Activated T-cell treated with anti-CD3 and anti-CD28 coated beads, Interleukin-2, amount 50 U/mL, for 4 hours (primary cell): ENCODE results near the gene CLDN4. TPM values are rescaled to one million over a fixed set of nuclear protein-coding genes. Genes with fewer than 3 reads are reported as not detected.

Source experiments
- ATAC-seq, 2 donors: fragments of 200-7000 bp; cut with Tn5 transposase; one replicate each; pipeline ENCODE4 v1.10.0; 2021
- DNase-seq: peaks from one replicate; pipeline ENCODE4 v3.0.0-alpha.2; 2020
- H3K27me3 Mint-ChIP-seq: one replicate; pipeline ENCODE4 v1.8.0; 2021; ENCODE audit warnings: low read depth, mixed read lengths
- H3K36me3 Mint-ChIP-seq: one replicate; pipeline ENCODE4 v1.8.0; 2022; ENCODE audit warnings: mixed read lengths; ENCODE audit not compliant: insufficient read depth
- H3K4me1 Mint-ChIP-seq: one replicate; pipeline ENCODE4 v1.8.0; 2021; ENCODE audit warnings: low read depth, mixed read lengths
- H3K4me3 Mint-ChIP-seq: one replicate; pipeline ENCODE4 v1.8.0; 2021; ENCODE audit warnings: mild to moderate bottlenecking, moderate library complexity, mixed read lengths
- H3K9me3 Mint-ChIP-seq: one replicate; pipeline ENCODE4 v1.8.0; 2021; ENCODE audit warnings: mixed read lengths
- total RNA-seq, 3 donors: library from RNA; stranded (reverse); gene quantifications; one replicate each; pipeline ENCODE4 v1.2.1, GENCODE V29; 2021

CLDN4 gene
- total RNA-seq, 3 donors from 2014 or later: 0.24 to 0.56 (median 0.32) TPM

- no peaks in the 10 kb centered on the region for H3K9me3 Mint-ChIP-seq
- no peak for DNase-seq
- peaks cover 4% of the 10 kb centered on the region for H3K27me3 Mint-ChIP-seq
- no peaks in the 10 kb centered on the region for H3K4me1 Mint-ChIP-seq
- no peak overlapping the region for H3K4me3 Mint-ChIP-seq
- ATAC-seq: no peak
- H3K36me3 Mint-ChIP-seq: no peaks in the 10 kb centered on the region
Observed at GRCh38 chr7:73865738-73866445, 35.1 kb downstream of the CLDN4 start.

- ATAC-seq (no peak), DNase-seq (no peak)
- H3K36me3 Mint-ChIP-seq: no peaks in the 10 kb centered on the region
- H3K4me3 Mint-ChIP-seq: no peak overlapping the region
- no peaks in the 10 kb centered on the region for H3K4me1 Mint-ChIP-seq
- no peaks in the 10 kb centered on the region for H3K9me3 Mint-ChIP-seq
- H3K27me3 Mint-ChIP-seq: peaks cover 3% of the 10 kb centered on the region
Observed at GRCh38 chr7:73866446-73866767, 35.6 kb downstream of the CLDN4 start.

- H3K9me3 Mint-ChIP-seq: no peaks in the 10 kb centered on the region
- H3K4me1 Mint-ChIP-seq: no peaks in the 10 kb centered on the region
- H3K27me3 Mint-ChIP-seq: no peaks in the 10 kb centered on the region
- no peak overlapping the region for H3K4me3 Mint-ChIP-seq
- DNase-seq (no peak), ATAC-seq (no peak)
- no peaks in the 10 kb centered on the region for H3K36me3 Mint-ChIP-seq
Observed at GRCh38 chr7:73869011-73869798, 38.4 kb downstream of the CLDN4 start.

- H3K27me3 Mint-ChIP-seq: no peaks in the 10 kb centered on the region
- ATAC-seq (no peak), DNase-seq (no peak)
- H3K36me3 Mint-ChIP-seq: no peaks in the 10 kb centered on the region
- H3K9me3 Mint-ChIP-seq: no peaks in the 10 kb centered on the region
- H3K4me3 Mint-ChIP-seq: no peak overlapping the region
- H3K4me1 Mint-ChIP-seq: no peaks in the 10 kb centered on the region
Observed at GRCh38 chr7:73870041-73870492, 39.3 kb downstream of the CLDN4 start.

- H3K27me3 Mint-ChIP-seq: no peaks in the 10 kb centered on the region
- H3K4me1 Mint-ChIP-seq: no peaks in the 10 kb centered on the region
- H3K9me3 Mint-ChIP-seq: no peaks in the 10 kb centered on the region
- no peak for DNase-seq
- no peak overlapping the region for H3K4me3 Mint-ChIP-seq
- ATAC-seq: no peak
- no peaks in the 10 kb centered on the region for H3K36me3 Mint-ChIP-seq
Observed at GRCh38 chr7:73871163-73872011, 40.6 kb downstream of the CLDN4 start.

GRCh38 chr7:73872056-73872908 is 41.5 kb downstream of the CLDN4 start:
- Mint-ChIP-seq H3K4me3 (no peak overlapping the region), H3K4me1 (no peaks in the 10 kb centered on the region), H3K27me3 (no peaks in the 10 kb centered on the region), H3K36me3 (no peaks in the 10 kb centered on the region), H3K9me3 (no peaks in the 10 kb centered on the region)
- ATAC-seq (no peak), DNase-seq (no peak)

- no peak for ATAC-seq
- Mint-ChIP-seq H3K4me1 (no peaks in the 10 kb centered on the region), H3K27me3 (peaks cover 8% of the 10 kb centered on the region), H3K4me3 (no peak overlapping the region), H3K9me3 (no peaks in the 10 kb centered on the region), H3K36me3 (no peaks in the 10 kb centered on the region)
- no peak for DNase-seq
Observed at GRCh38 chr7:73876361-73876760, 45.6 kb downstream of the CLDN4 start.

- Mint-ChIP-seq H3K27me3 (peaks cover 10% of the 10 kb centered on the region), H3K4me1 (no peaks in the 10 kb centered on the region), H3K9me3 (no peaks in the 10 kb centered on the region), H3K36me3 (no peaks in the 10 kb centered on the region), H3K4me3 (no peak overlapping the region)
- ATAC-seq (no peak), DNase-seq (no peak)
Observed at GRCh38 chr7:73876973-73877372, 46.2 kb downstream of the CLDN4 start.

- ATAC-seq (no peak), DNase-seq (no peak)
- H3K4me3 Mint-ChIP-seq: no peak overlapping the region
- H3K4me1 Mint-ChIP-seq: no peaks in the 10 kb centered on the region
- H3K36me3 Mint-ChIP-seq: no peaks in the 10 kb centered on the region
- H3K9me3 Mint-ChIP-seq: no peaks in the 10 kb centered on the region
- H3K27me3 Mint-ChIP-seq: peaks cover 16% of the 10 kb centered on the region
Observed at GRCh38 chr7:73879977-73880681, 49.3 kb downstream of the CLDN4 start.

- DNase-seq: no peak
- no peaks in the 10 kb centered on the region for H3K4me1 Mint-ChIP-seq
- H3K9me3 Mint-ChIP-seq: no peaks in the 10 kb centered on the region
- peaks cover 19% of the 10 kb centered on the region for H3K27me3 Mint-ChIP-seq
- no peak for ATAC-seq
- no peaks in the 10 kb centered on the region for H3K36me3 Mint-ChIP-seq
- no peak overlapping the region for H3K4me3 Mint-ChIP-seq
Observed at GRCh38 chr7:73880755-73881328, 50.0 kb downstream of the CLDN4 start.

GRCh38 chr7:73881352-73882046 is 50.7 kb downstream of the CLDN4 start:
- ATAC-seq (no peak), DNase-seq (no peak)
- peaks cover 22% of the 10 kb centered on the region for H3K27me3 Mint-ChIP-seq
- H3K4me3 Mint-ChIP-seq: no peak overlapping the region
- H3K4me1 Mint-ChIP-seq: no peaks in the 10 kb centered on the region
- no peaks in the 10 kb centered on the region for H3K36me3 Mint-ChIP-seq
- no peaks in the 10 kb centered on the region for H3K9me3 Mint-ChIP-seq

- Mint-ChIP-seq H3K27me3 (peaks cover 22% of the 10 kb centered on the region), H3K4me3 (no peak overlapping the region), H3K9me3 (no peaks in the 10 kb centered on the region), H3K36me3 (no peaks in the 10 kb centered on the region), H3K4me1 (no peaks in the 10 kb centered on the region)
- DNase-seq: no peak
- ATAC-seq: no peak
Observed at GRCh38 chr7:73882047-73882402, 51.2 kb downstream of the CLDN4 start.
